Activated CD8-positive, alpha-beta memory T cell treated with anti-CD3 and anti-CD28 coated beads, Interleukin-2, amount 10 ng/mL, durations not matched to agents 7 days and 5 days (primary cell): ENCODE data around the gene FXR1. TPM values are rescaled to one million over a fixed set of nuclear protein-coding genes. Genes with fewer than 3 reads are reported as not detected.
A peak's percentile ranks its signal among the peaks of the same experiment; 100 is the strongest.
"Not testable (repeated sequence)": the region's sequence is repeated elsewhere in the genome, so short reads cannot be mapped to it uniquely, and the experiment has no call there.

Experiments used
- ATAC-seq: fragments of 150-1000 bp; cut with Tn5 transposase; one replicate; pipeline ENCODE4 v1.10.0; 2021; ENCODE audit warnings: moderate library complexity
- CTCF ChIA-PET: fragments of 350-600 bp; sonication (Branson Sonifier 250); formaldehyde crosslinking; loops from one replicate; lab custom pipeline; 2021; ENCODE audit warnings: antibody characterized with exemption; lab: Charles Lee
- DNase-seq: peaks from one replicate; pipeline ENCODE4 v3.0.0-alpha.2; 2020
- H3K27ac Mint-ChIP-seq: one replicate; pipeline ENCODE4 v1.8.0; 2021; ENCODE audit warnings: mild to moderate bottlenecking, mixed read lengths
- H3K27me3 Mint-ChIP-seq: one replicate; pipeline ENCODE4 v1.8.0; 2021; ENCODE audit warnings: mixed read lengths
- H3K36me3 Mint-ChIP-seq: one replicate; pipeline ENCODE4 v1.8.0; 2021; ENCODE audit warnings: mild to moderate bottlenecking, mixed read lengths
- H3K4me1 Mint-ChIP-seq: one replicate; pipeline ENCODE4 v1.8.0; 2021; ENCODE audit warnings: mixed read lengths
- H3K4me3 Mint-ChIP-seq: one replicate; pipeline ENCODE4 v1.8.0; 2021; ENCODE audit warnings: mild to moderate bottlenecking, moderate library complexity, mixed read lengths
- H3K9me3 Mint-ChIP-seq: one replicate; pipeline ENCODE4 v1.8.0; 2022; ENCODE audit warnings: low read depth, mixed read lengths
- total RNA-seq, 2 experiments: library from RNA; stranded (reverse); gene quantifications; one replicate each; pipeline ENCODE4 v1.2.3, GENCODE V29; 2021

FXR1 gene
- total RNA-seq, result 100 to 1,000 TPM; 141 to 144 TPM

GRCh38 chr3:180912304-180913296, at the start of gene FXR1:
FXR1 (plus strand) TSS chr3:180912670; CDS start chr3:180912686, 16 bp downstream.
- Mint-ChIP-seq H3K27ac (peak within 1 kb of the TSS; percentile 95), H3K4me1 (peaks cover 40% of the 10 kb centered on the region), H3K36me3 (peaks cover 35% of the 10 kb centered on the region), H3K9me3 (no peaks in the 10 kb centered on the region), H3K4me3 (peak within 1 kb of the TSS; percentile 97), H3K27me3 (no peaks in the 10 kb centered on the region)
- DNase-seq (peak; percentile 95), ATAC-seq (peak; percentile 95)
- CTCF ChIA-PET, result interaction anchor here (0.6 to 1.6 kb wide), 7 partner anchors 13 to 1263 kb away, joined by 3 to 6 read pairs (median 3); no protein-coding TSS in a partner anchor

- H3K4me1 Mint-ChIP-seq, result no peaks in the 10 kb centered on the region
- ATAC-seq, result no peak
- no peaks in the 10 kb centered on the region for H3K36me3 Mint-ChIP-seq
- no peak overlapping the region for H3K4me3 Mint-ChIP-seq
- no peaks in the 10 kb centered on the region for H3K9me3 Mint-ChIP-seq
- CTCF ChIA-PET, result no interaction called here
- H3K27ac Mint-ChIP-seq, result no peak overlapping the region
- H3K27me3 Mint-ChIP-seq, result peaks cover 21% of the 10 kb centered on the region
- no peak for DNase-seq
Observed at GRCh38 chr3:180870008-180870699, 42.3 kb upstream of the FXR1 start.

GRCh38 chr3:180871901-180872300, 40.6 kb upstream of the FXR1 start:
- H3K4me1 Mint-ChIP-seq, result no peaks in the 10 kb centered on the region
- H3K4me3 Mint-ChIP-seq, result no peak overlapping the region
- no peaks in the 10 kb centered on the region for H3K36me3 Mint-ChIP-seq
- DNase-seq (no peak), ATAC-seq (no peak)
- H3K27ac Mint-ChIP-seq, result no peak overlapping the region
- H3K9me3 Mint-ChIP-seq, result no peaks in the 10 kb centered on the region
- H3K27me3 Mint-ChIP-seq, result peaks cover 25% of the 10 kb centered on the region
- CTCF ChIA-PET, result no interaction called here

GRCh38 chr3:180872430-180872829, 40.0 kb upstream of the FXR1 start:
- DNase-seq, H3K9me3 Mint-ChIP-seq, ATAC-seq, H3K4me3 Mint-ChIP-seq, H3K36me3 Mint-ChIP-seq, CTCF ChIA-PET, H3K27ac Mint-ChIP-seq, H3K4me1 Mint-ChIP-seq: not testable (repeated sequence)
- H3K27me3 Mint-ChIP-seq, result peaks cover 27% of the 10 kb centered on the region

- no peaks in the 10 kb centered on the region for H3K4me1 Mint-ChIP-seq
Observed at GRCh38 chr3:180875124-180875698, 37.3 kb upstream of the FXR1 start.

GRCh38 chr3:180881065-180881801, 31.2 kb upstream of the FXR1 start:
- Mint-ChIP-seq H3K4me1 (no peaks in the 10 kb centered on the region), H3K36me3 (no peaks in the 10 kb centered on the region), H3K4me3 (no peak overlapping the region), H3K27ac (no peak overlapping the region), H3K27me3 (peaks cover 11% of the 10 kb centered on the region), H3K9me3 (no peaks in the 10 kb centered on the region)
- ATAC-seq (no peak), DNase-seq (no peak)
- CTCF ChIA-PET, result no interaction called here

More at GRCh38 chr3:180875124-180875698, 37.3 kb upstream of the FXR1 start:
- no peak for ATAC-seq
- Mint-ChIP-seq H3K27me3 (peaks cover 16% of the 10 kb centered on the region), H3K27ac (no peak overlapping the region), H3K9me3 (no peaks in the 10 kb centered on the region), H3K4me3 (no peak overlapping the region), H3K36me3 (no peaks in the 10 kb centered on the region)
- CTCF ChIA-PET, result no interaction called here
- DNase-seq, result no peak

GRCh38 chr3:180882115-180882514, 30.4 kb upstream of the FXR1 start:
- Mint-ChIP-seq H3K4me3 (no peak overlapping the region), H3K4me1 (no peaks in the 10 kb centered on the region), H3K27me3 (peaks cover 3% of the 10 kb centered on the region), H3K27ac (no peak overlapping the region), H3K36me3 (no peaks in the 10 kb centered on the region), H3K9me3 (no peaks in the 10 kb centered on the region)
- DNase-seq (no peak), ATAC-seq (no peak)
- CTCF ChIA-PET, result no interaction called here

- Mint-ChIP-seq H3K4me3 (no peak overlapping the region), H3K4me1 (no peaks in the 10 kb centered on the region), H3K36me3 (no peaks in the 10 kb centered on the region), H3K27me3 (peaks cover 3% of the 10 kb centered on the region), H3K9me3 (peaks cover 4% of the 10 kb centered on the region), H3K27ac (no peak overlapping the region)
- DNase-seq, result no peak
- CTCF ChIA-PET, result no interaction called here
- no peak for ATAC-seq
Observed at GRCh38 chr3:180888992-180889560, 23.4 kb upstream of the FXR1 start.

GRCh38 chr3:180898572-180898971, 13.9 kb upstream of the FXR1 start:
- no peaks in the 10 kb centered on the region for H3K27me3 Mint-ChIP-seq
- no peak overlapping the region for H3K27ac Mint-ChIP-seq
- no peaks in the 10 kb centered on the region for H3K36me3 Mint-ChIP-seq
- H3K4me1 Mint-ChIP-seq, result no peaks in the 10 kb centered on the region
- ATAC-seq (no peak), DNase-seq (no peak)
- no peak overlapping the region for H3K4me3 Mint-ChIP-seq
- H3K9me3 Mint-ChIP-seq, result no peaks in the 10 kb centered on the region
- CTCF ChIA-PET, result no interaction called here

GRCh38 chr3:180909369-180910127, 2.9 kb upstream of the FXR1 start:
- Mint-ChIP-seq H3K27me3 (no peaks in the 10 kb centered on the region), H3K9me3 (no peaks in the 10 kb centered on the region), H3K4me3 (no peak overlapping the region), H3K36me3 (peaks cover 14% of the 10 kb centered on the region), H3K27ac (no peak overlapping the region), H3K4me1 (peaks cover 18% of the 10 kb centered on the region)
- CTCF ChIA-PET, result no interaction called here
- ATAC-seq (no peak), DNase-seq (no peak)

- no peak for ATAC-seq
- Mint-ChIP-seq H3K4me3 (no peak overlapping the region), H3K36me3 (peaks cover 25% of the 10 kb centered on the region), H3K4me1 (peaks cover 30% of the 10 kb centered on the region), H3K9me3 (no peaks in the 10 kb centered on the region), H3K27me3 (no peaks in the 10 kb centered on the region), H3K27ac (no peak overlapping the region)
- CTCF ChIA-PET, result no interaction called here
- no peak for DNase-seq
Observed at GRCh38 chr3:180910823-180911222, 1.6 kb upstream of the FXR1 start.

GRCh38 chr3:180911876-180912303, 580 bp upstream of the FXR1 start:
- H3K27ac Mint-ChIP-seq, result peak overlapping the region; percentile 95
- DNase-seq (no peak), ATAC-seq (no peak)
- peaks cover 29% of the 10 kb centered on the region for H3K36me3 Mint-ChIP-seq
- H3K9me3 Mint-ChIP-seq, result no peaks in the 10 kb centered on the region
- CTCF ChIA-PET, result interaction anchor here (0.6 to 1.6 kb wide), 4 partner anchors 13 to 1262 kb away, joined by 3 to 6 read pairs (median 4); no protein-coding TSS in a partner anchor
- H3K27me3 Mint-ChIP-seq, result no peaks in the 10 kb centered on the region
- H3K4me1 Mint-ChIP-seq, result peaks cover 35% of the 10 kb centered on the region
- peak overlapping the region; percentile 97 for H3K4me3 Mint-ChIP-seq
